GM19397 (cell line): Measurements from ENCODE around the gene MCF2L2.

Experiments
- ATAC-seq: cut with Tn5 transposase; IDR thresholded peaks from one replicate; pipeline ENCODE4 v1.9.1; 2021; ENCODE audit warnings: mild to moderate bottlenecking, moderate library complexity; ENCODE audit not compliant: unreplicated experiment

The MCF2L2 gene

GRCh38 chr3:183330881-183331280 lies 97.5 kb downstream of the MCF2L2 start:
- no peak for ATAC-seq

- no peak for ATAC-seq
Measured at GRCh38 chr3:183329543-183329942, 98.9 kb downstream of the MCF2L2 start.

- ATAC-seq = no peak
Measured at GRCh38 chr3:183328823-183329222, 99.6 kb downstream of the MCF2L2 start.

GRCh38 chr3:183328164-183328563 lies 100.3 kb downstream of the MCF2L2 start:
- no peak for ATAC-seq

GRCh38 chr3:183327343-183327742 lies 101.1 kb downstream of the MCF2L2 start:
- ATAC-seq = no peak

GRCh38 chr3:183324083-183324482 lies 104.3 kb downstream of the MCF2L2 start:
- no peak for ATAC-seq

- no peak for ATAC-seq
Measured at GRCh38 chr3:183319371-183319770, 109.0 kb downstream of the MCF2L2 start.

GRCh38 chr3:183318877-183319276 lies 109.5 kb downstream of the MCF2L2 start:
- ATAC-seq = no peak

- no peak for ATAC-seq
Measured at GRCh38 chr3:183317886-183318865, 110.2 kb downstream of the MCF2L2 start.

GRCh38 chr3:183317271-183317670 lies 111.1 kb downstream of the MCF2L2 start:
- ATAC-seq = no peak

GRCh38 chr3:183315739-183316138 lies 112.7 kb downstream of the MCF2L2 start:
- ATAC-seq = no peak

GRCh38 chr3:183313764-183314163 lies 114.7 kb downstream of the MCF2L2 start:
- ATAC-seq = no peak

GRCh38 chr3:183313351-183313750 lies 115.1 kb downstream of the MCF2L2 start:
- no peak for ATAC-seq

- no peak for ATAC-seq
Measured at GRCh38 chr3:183312433-183312832, 116.0 kb downstream of the MCF2L2 start.

- ATAC-seq = no peak
Measured at GRCh38 chr3:183310936-183311335, 117.5 kb downstream of the MCF2L2 start.

GRCh38 chr3:183309276-183309675 lies 119.1 kb downstream of the MCF2L2 start:
- ATAC-seq = no peak

- no peak for ATAC-seq
Measured at GRCh38 chr3:183308751-183309150, 119.7 kb downstream of the MCF2L2 start.

- no peak for ATAC-seq
Measured at GRCh38 chr3:183307749-183308148, 120.7 kb downstream of the MCF2L2 start.

GRCh38 chr3:183306798-183307671 lies 121.4 kb downstream of the MCF2L2 start:
- ATAC-seq = peak; percentile 68

- no peak for ATAC-seq
Measured at GRCh38 chr3:183303690-183304089, 124.7 kb downstream of the MCF2L2 start.

- no peak for ATAC-seq
Measured at GRCh38 chr3:183301937-183302580, 126.4 kb downstream of the MCF2L2 start.
